K562 (cell line): ENCODE results near the gene GNGT2.

Experiments used
- BRF1 ChIP-seq: IDR thresholded peaks from 3 replicates; pipeline ENCODE4 v1.6.1; 2011; ENCODE audit warnings: borderline replicate concordance, mild to moderate bottlenecking; ENCODE audit not compliant: insufficient read length; ENCODE audit errors: extremely low read depth
- CTCF ChIP-seq, 3 experiments: IDR thresholded peaks in 2 of 3; conservative IDR thresholded peaks in 1 of 3; 2 replicates each; pipeline ENCODE4 v1.5.1; 2011 to 2012; ENCODE audit warnings: low read length in 3 of 3, mild to moderate bottlenecking in 3 of 3, control low read depth in 2 of 3, improper control_type of control experiment in 1 of 3, inconsistent platforms in 1 of 3, low read depth in 1 of 3, mixed read lengths in 1 of 3, moderate library complexity in 1 of 3; ENCODE audit not compliant: insufficient read depth in 2 of 3
- JUND ChIP-seq, 2 experiments: IDR thresholded peaks; 2 replicates in 1 of 2; 3 replicates in 1 of 2; pipeline ENCODE4 v1.6.1; 2011; ENCODE audit warnings: borderline replicate concordance in 2 of 2, low read depth in 2 of 2, low read length in 2 of 2, improper control_type of control experiment in 1 of 2, missing biosample characterization in 1 of 2, missing genetic modification characterization in 1 of 2, missing genetic modification reagents in 1 of 2
- MNT ChIP-seq, 2 experiments: fragments of 450-650 bp; conservative IDR thresholded peaks; 2 replicates each; pipeline ENCODE4 v1.6.1; 2017; ENCODE audit warnings: mild to moderate bottlenecking in 2 of 2, moderate library complexity in 2 of 2
- NRF1 ChIP-seq, 2 experiments: fragments of 450-650 bp; IDR thresholded peaks in 1 of 2; conservative IDR thresholded peaks in 1 of 2; 2 replicates each; pipeline ENCODE4 v1.6.1; 2014; ENCODE audit warnings: mild to moderate bottlenecking in 2 of 2
- RNF2 ChIP-seq: sonication (generic); IDR thresholded peaks from 2 replicates; pipeline ENCODE4 v1.6.1; 2016
- SP2 ChIP-seq: IDR thresholded peaks from 2 replicates; pipeline ENCODE4 v1.6.1; 2011; ENCODE audit warnings: mild to moderate bottlenecking, low read depth, low read length, moderate library complexity; ENCODE audit not compliant: poor library complexity, severe bottlenecking; ENCODE audit errors: extremely low read depth
- SPI1 ChIP-seq: IDR thresholded peaks from 2 replicates; pipeline ENCODE4 v1.6.1; 2011; ENCODE audit warnings: low read depth, low read length, control low read depth, borderline replicate concordance

DNA sequence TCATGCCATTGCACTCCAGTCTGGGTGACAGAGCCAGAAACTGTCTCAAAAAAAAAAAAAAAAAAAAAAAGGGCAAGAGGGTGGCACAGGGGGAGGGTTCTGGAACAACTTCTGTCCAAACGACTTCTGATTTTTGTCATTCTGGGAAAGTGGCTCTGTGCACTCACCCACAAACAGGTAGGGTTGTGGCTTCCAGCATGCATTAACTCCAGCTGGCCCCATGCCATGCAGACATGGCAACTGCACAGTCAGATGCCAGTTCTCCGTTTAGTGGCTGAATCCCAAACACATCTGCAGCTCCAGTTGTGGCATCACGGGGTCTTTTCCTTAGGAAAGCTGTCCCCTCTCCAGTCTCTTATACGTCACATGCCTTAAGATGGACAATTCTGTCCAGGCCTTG, 47.5 kb downstream of the GNGT2 start:
- TF ChIP-seq SP2 (no peak), NRF1 (conservative IDR thresholded peaks at IDR 0.05 in 1 of 2, IDR thresholded peaks at IDR 0.05 in 1 of 2) (no peak), BRF1 (no peak), MNT (conservative IDR thresholded peaks at IDR 0.05) (no peak), RNF2 (no peak), SPI1 (no peak), JUND (IDR thresholded peaks at IDR 0.05; ENCODE audit: borderline replicate concordance, low read depth, low read length) (no peak), JUND (tag; IDR thresholded peaks at IDR 0.05; ENCODE audit: borderline replicate concordance, low read depth, low read length) (no peak), CTCF (IDR thresholded peaks at IDR 0.05 in 2 of 3, conservative IDR thresholded peaks at IDR 0.05 in 1 of 3; ENCODE audit: insufficient read depth in 2 of 3, low read depth in 1 of 3, low read length in 3 of 3) (no peak)
